ENCODE measurements around the gene TOX2.

GRCh38 chr20:43910564-43910963 lies 4.1 kb upstream of the TOX2 start:
- no peak for TF ChIP-seq POLR2A (IDR thresholded peaks at IDR 0.05)
- TF ChIP-seq, protein P1, sequence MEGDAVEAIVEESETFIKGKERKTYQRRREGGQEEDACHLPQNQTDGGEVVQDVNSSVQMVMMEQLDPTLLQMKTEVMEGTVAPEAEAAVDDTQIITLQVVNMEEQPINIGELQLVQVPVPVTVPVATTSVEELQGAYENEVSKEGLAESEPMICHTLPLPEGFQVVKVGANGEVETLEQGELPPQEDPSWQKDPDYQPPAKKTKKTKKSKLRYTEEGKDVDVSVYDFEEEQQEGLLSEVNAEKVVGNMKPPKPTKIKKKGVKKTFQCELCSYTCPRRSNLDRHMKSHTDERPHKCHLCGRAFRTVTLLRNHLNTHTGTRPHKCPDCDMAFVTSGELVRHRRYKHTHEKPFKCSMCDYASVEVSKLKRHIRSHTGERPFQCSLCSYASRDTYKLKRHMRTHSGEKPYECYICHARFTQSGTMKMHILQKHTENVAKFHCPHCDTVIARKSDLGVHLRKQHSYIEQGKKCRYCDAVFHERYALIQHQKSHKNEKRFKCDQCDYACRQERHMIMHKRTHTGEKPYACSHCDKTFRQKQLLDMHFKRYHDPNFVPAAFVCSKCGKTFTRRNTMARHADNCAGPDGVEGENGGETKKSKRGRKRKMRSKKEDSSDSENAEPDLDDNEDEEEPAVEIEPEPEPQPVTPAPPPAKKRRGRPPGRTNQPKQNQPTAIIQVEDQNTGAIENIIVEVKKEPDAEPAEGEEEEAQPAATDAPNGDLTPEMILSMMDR (IDR thresholded peaks at IDR 0.05) = no peak

Data from ovary (tissue), 3 donors.